ENCODE results near the gene ECT2.

The ECT2 gene

GRCh38 chr3:172846706-172847105 is 96.2 kb downstream of the ECT2 start:
- no peak overlapping the region for H3K27ac ChIP-seq (ENCODE audit: low read length)
- no peak overlapping the region for H3K9ac ChIP-seq (ENCODE audit: low read depth, low read length)
- ATAC-seq (ENCODE audit: insufficient read depth, low read depth), result no peak
- H3K9me3 ChIP-seq (ENCODE audit: insufficient read depth, low read length, severe bottlenecking), result no peaks in the 10 kb centered on the region
- no peak overlapping the region for H2AFZ ChIP-seq (ENCODE audit: low read depth, low read length)
- H3K27me3 ChIP-seq (ENCODE audit: insufficient read depth, low read length, poor library complexity), result peaks cover 10% of the 10 kb centered on the region
- H3K4me3 ChIP-seq (ENCODE audit: low read depth in 1 of 2, low read length in 2 of 2), result no peak overlapping the region
- H3K79me2 ChIP-seq (ENCODE audit: insufficient read depth, low read length), result no peaks in the 10 kb centered on the region
- TF ChIP-seq EZH2 (IDR thresholded peaks at IDR 0.05; ENCODE audit: borderline replicate concordance, low read depth, low read length, severe bottlenecking) (no peak), CTCF (IDR thresholded peaks at IDR 0.05; ENCODE audit: borderline replicate concordance, extremely low read depth, low read length, poor library complexity, severe bottlenecking) (no peak)
- H4K20me1 ChIP-seq (ENCODE audit: insufficient read depth, low read length), result no peaks in the 10 kb centered on the region
- no peaks in the 10 kb centered on the region for H3K4me1 ChIP-seq (ENCODE audit: insufficient read depth, low read length)
- H3K36me3 ChIP-seq (ENCODE audit: insufficient read depth, low read length), result no peaks in the 10 kb centered on the region
- no peak for DNase-seq
- no peak overlapping the region for H3K4me2 ChIP-seq (ENCODE audit: insufficient read depth, low read length)

- H3K4me3 ChIP-seq (ENCODE audit: low read depth in 1 of 2, low read length in 2 of 2), result no peak overlapping the region
- H4K20me1 ChIP-seq (ENCODE audit: insufficient read depth, low read length), result no peaks in the 10 kb centered on the region
- DNase-seq (no peak), ATAC-seq (ENCODE audit: insufficient read depth, low read depth) (no peak)
- no peaks in the 10 kb centered on the region for H3K79me2 ChIP-seq (ENCODE audit: insufficient read depth, low read length)
- H3K27ac ChIP-seq (ENCODE audit: low read length), result no peak overlapping the region
- no peaks in the 10 kb centered on the region for H3K36me3 ChIP-seq (ENCODE audit: insufficient read depth, low read length)
- TF ChIP-seq CTCF (IDR thresholded peaks at IDR 0.05; ENCODE audit: borderline replicate concordance, extremely low read depth, low read length, poor library complexity, severe bottlenecking), result no peak
- no peak for TF ChIP-seq EZH2 (IDR thresholded peaks at IDR 0.05; ENCODE audit: borderline replicate concordance, low read depth, low read length, severe bottlenecking)
- H3K9ac ChIP-seq (ENCODE audit: low read depth, low read length), result no peak overlapping the region
- H3K4me1 ChIP-seq (ENCODE audit: insufficient read depth, low read length), result no peaks in the 10 kb centered on the region
- no peak overlapping the region for H3K4me2 ChIP-seq (ENCODE audit: insufficient read depth, low read length)
- peaks cover 10% of the 10 kb centered on the region for H3K27me3 ChIP-seq (ENCODE audit: insufficient read depth, low read length, poor library complexity)
- H2AFZ ChIP-seq (ENCODE audit: low read depth, low read length), result no peak overlapping the region
- no peaks in the 10 kb centered on the region for H3K9me3 ChIP-seq (ENCODE audit: insufficient read depth, low read length, severe bottlenecking)
Observed at GRCh38 chr3:172847292-172847691, 96.8 kb downstream of the ECT2 start.

- no peaks in the 10 kb centered on the region for H3K79me2 ChIP-seq (ENCODE audit: insufficient read depth, low read length)
- no peak overlapping the region for H3K4me3 ChIP-seq (ENCODE audit: low read depth in 1 of 2, low read length in 2 of 2)
- no peaks in the 10 kb centered on the region for H3K4me1 ChIP-seq (ENCODE audit: insufficient read depth, low read length)
- H4K20me1 ChIP-seq (ENCODE audit: insufficient read depth, low read length), result no peaks in the 10 kb centered on the region
- no peak overlapping the region for H3K27ac ChIP-seq (ENCODE audit: low read length)
- DNase-seq, result no peak
- H3K9me3 ChIP-seq (ENCODE audit: insufficient read depth, low read length, severe bottlenecking), result no peaks in the 10 kb centered on the region
- TF ChIP-seq CTCF (IDR thresholded peaks at IDR 0.05; ENCODE audit: borderline replicate concordance, extremely low read depth, low read length, poor library complexity, severe bottlenecking) (no peak), EZH2 (IDR thresholded peaks at IDR 0.05; ENCODE audit: borderline replicate concordance, low read depth, low read length, severe bottlenecking) (no peak)
- no peak for ATAC-seq (ENCODE audit: insufficient read depth, low read depth)
- H2AFZ ChIP-seq (ENCODE audit: low read depth, low read length), result no peak overlapping the region
- H3K27me3 ChIP-seq (ENCODE audit: insufficient read depth, low read length, poor library complexity), result peaks cover 10% of the 10 kb centered on the region
- H3K9ac ChIP-seq (ENCODE audit: low read depth, low read length), result no peak overlapping the region
- no peaks in the 10 kb centered on the region for H3K36me3 ChIP-seq (ENCODE audit: insufficient read depth, low read length)
- no peak overlapping the region for H3K4me2 ChIP-seq (ENCODE audit: insufficient read depth, low read length)
Observed at GRCh38 chr3:172848910-172849309, 98.4 kb downstream of the ECT2 start.

GRCh38 chr3:172853005-172853404 is 102.5 kb downstream of the ECT2 start:
- no peak overlapping the region for H3K27ac ChIP-seq (ENCODE audit: low read length)
- no peaks in the 10 kb centered on the region for H3K9me3 ChIP-seq (ENCODE audit: insufficient read depth, low read length, severe bottlenecking)
- no peaks in the 10 kb centered on the region for H3K79me2 ChIP-seq (ENCODE audit: insufficient read depth, low read length)
- no peak overlapping the region for H3K9ac ChIP-seq (ENCODE audit: low read depth, low read length)
- ATAC-seq (ENCODE audit: insufficient read depth, low read depth) (no peak), DNase-seq (no peak)
- H3K27me3 ChIP-seq (ENCODE audit: insufficient read depth, low read length, poor library complexity), result peaks cover 7% of the 10 kb centered on the region
- H3K4me1 ChIP-seq (ENCODE audit: insufficient read depth, low read length), result no peaks in the 10 kb centered on the region
- no peak overlapping the region for H3K4me3 ChIP-seq (ENCODE audit: low read depth in 1 of 2, low read length in 2 of 2)
- no peak overlapping the region for H2AFZ ChIP-seq (ENCODE audit: low read depth, low read length)
- H3K4me2 ChIP-seq (ENCODE audit: insufficient read depth, low read length), result no peak overlapping the region
- TF ChIP-seq CTCF (IDR thresholded peaks at IDR 0.05; ENCODE audit: borderline replicate concordance, extremely low read depth, low read length, poor library complexity, severe bottlenecking) (no peak), EZH2 (IDR thresholded peaks at IDR 0.05; ENCODE audit: borderline replicate concordance, low read depth, low read length, severe bottlenecking) (no peak)
- no peaks in the 10 kb centered on the region for H3K36me3 ChIP-seq (ENCODE audit: insufficient read depth, low read length)
- no peaks in the 10 kb centered on the region for H4K20me1 ChIP-seq (ENCODE audit: insufficient read depth, low read length)
